Suppressor macrophage treated with lipopolysaccharide for 4 hours (primary cell): ENCODE data around the gene GPHA2.
"Not testable (repeated sequence)": the region's sequence is repeated elsewhere in the genome, so short reads cannot be mapped to it uniquely, and the experiment has no call there.

Experiments used
- DNase-seq: peaks from one replicate; pipeline ENCODE4 v3.0.0-alpha.2; 2020

Gene GPHA2

GRCh38 chr11:64935359-64936081 is at the start of gene GPHA2:
TSS of gene GPHA2 (minus strand) at chr11:64935893. CDS start at chr11:64935460, 433 bp downstream.
- no peak for DNase-seq

GRCh38 chr11:64983339-64983738 is 47.6 kb upstream of the GPHA2 start:
- DNase-seq, result not testable (repeated sequence)

DNA sequence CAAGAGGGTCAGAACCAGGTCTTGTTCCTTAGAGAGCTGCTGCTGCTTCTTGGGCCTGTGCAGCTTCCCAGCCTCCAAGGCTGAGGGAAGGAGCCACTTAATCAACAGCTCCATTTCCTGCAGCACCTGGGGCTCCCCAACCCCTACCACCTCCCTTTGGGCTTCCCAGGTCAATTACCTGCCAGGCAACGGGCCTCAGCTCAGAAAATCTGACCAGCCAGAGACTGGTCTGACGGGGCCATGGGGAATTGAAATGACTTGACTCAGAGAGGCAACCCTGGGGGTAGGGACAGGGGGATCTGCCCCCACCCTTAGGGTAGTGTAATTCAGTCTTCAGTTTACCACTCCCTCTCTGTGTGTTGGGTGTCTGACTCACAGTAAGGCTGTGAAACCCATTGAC is 41.0 kb upstream of the GPHA2 start:
- DNase-seq, result no peak

DNA sequence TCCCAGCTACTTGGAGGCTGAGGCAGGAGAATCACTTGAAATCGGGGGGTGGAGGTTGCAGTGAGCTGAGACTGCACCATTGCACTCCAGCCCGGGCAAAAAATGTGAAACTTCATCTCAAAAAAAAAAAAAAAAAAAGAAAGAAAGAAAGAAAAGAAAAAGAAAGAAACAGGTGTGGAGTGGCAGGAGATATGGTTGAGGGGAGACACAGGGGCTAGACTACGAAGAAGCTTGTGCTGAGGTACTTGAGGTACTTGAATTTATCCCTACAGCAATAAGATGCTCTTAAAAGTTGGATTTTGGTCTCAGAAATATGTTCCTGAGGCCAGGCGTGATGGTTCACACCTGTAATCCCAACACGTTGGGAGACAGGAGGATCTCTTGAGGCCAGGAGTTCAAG is 38.4 kb upstream of the GPHA2 start:
- DNase-seq, result no peak

DNA sequence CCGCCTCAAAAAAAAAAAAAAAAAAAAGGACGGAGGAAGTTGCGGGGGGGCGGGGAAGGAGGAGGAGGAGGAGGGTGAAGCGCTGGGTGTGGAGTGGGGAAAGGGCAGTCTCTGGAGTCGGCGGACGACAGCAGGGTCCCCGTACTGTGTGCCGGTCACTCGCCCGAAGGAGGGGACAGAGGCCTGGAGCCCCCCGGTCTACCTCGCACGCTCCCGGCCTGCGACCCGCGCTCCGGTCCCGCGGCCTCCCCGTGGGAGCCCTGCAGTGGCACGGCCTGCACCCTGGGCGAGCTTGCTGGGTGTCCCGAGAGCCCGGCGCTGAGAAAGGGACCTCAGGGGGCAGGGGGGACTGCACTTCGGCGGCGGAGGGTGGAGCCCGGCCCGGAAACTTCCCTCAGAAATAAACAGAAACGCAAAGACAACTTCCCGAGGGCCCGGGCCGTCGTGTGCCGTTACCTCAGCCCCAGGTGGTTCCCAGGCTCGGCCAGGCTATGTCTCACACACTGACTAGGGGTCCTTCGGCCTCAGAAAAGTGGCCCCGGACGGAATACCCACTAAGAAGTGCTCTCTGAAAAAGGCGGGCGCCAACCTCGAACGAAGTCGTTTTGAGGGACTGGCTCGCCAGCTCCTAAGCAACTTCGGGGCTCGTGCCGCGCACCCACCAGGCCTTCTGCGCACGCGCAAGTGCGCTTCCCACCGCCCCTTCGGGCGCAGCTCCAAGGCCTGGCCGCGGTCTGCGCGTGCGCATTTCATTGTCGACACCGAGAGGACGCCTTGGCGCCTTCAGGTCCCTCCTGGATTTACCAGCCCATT is 35.9 kb upstream of the GPHA2 start, which contains the start of gene MAJIN:
MAJIN (minus strand) TSS at position 688 of the 813 bp plus-strand sequence. CDS start 12,703 bp downstream, outside the sequence.
- DNase-seq, result peak; percentile 91

DNA sequence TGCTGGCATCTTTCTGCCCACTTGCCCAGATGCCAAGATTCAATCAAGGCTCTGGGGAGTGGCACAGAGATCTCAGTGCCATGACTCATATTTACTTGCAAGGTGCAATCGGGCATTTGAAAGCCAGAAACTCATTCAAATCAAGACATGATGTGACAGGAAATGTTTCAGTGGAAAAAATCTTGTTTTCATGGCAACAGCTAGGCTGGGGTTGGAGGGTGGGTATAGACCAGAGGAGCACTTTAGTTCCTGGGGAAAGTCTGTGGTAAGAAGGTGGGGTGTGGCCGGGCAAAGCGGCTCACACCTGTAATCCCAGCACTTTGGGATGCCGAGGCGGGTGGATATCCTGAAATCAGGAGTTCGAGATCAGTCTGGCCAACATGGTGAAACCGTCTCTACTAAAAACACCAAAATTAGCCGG is 35.0 kb upstream of the GPHA2 start:
- DNase-seq, result no peak

GRCh38 chr11:64969209-64969608 is 33.5 kb upstream of the GPHA2 start:
- no peak for DNase-seq

DNA sequence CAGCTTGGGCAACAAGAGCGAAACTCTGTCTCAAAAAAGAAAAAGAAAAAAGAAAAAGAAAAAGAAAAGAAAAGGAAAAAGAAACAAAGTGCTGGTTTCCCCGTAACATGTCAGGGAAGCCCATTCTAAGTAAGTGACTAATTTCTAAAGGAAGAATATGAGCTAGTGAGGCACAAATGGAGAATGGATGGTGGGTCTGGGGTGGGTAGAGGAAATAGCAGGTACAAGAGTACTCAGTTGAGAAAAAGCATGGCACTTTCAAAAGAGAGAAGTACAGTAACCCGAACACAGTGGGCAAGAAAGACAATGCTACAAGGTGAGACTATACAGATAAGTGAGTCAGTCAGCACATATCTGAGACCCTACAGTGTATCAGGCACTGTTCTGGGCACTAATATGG is 31.7 kb upstream of the GPHA2 start:
- no peak for DNase-seq

DNA sequence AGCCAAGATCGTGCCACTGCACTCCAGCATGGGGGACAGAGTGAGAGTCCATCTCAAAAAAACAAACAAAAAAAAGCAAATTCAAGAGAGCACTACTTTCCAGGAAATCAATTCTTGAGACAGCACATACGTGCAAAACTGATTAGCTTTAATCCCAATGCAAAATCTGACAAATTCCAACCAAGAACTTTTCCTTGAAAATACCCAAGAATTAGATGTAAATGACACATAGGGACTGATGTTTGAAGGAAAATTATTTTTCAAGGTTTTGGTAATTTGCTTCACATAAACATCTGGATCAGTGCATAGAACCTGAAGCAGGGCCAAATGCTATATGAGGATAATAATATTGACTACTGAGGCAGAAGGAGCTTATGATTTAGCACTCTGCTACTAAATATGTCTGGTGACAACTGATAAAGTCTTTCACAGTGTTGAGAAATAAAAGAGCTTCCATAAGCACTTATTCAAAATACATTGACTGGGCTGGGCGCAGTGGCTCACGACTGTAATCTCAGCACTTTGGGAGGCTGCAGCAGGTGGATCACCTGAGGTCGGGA is 27.5 kb upstream of the GPHA2 start:
- DNase-seq, result no peak

DNA sequence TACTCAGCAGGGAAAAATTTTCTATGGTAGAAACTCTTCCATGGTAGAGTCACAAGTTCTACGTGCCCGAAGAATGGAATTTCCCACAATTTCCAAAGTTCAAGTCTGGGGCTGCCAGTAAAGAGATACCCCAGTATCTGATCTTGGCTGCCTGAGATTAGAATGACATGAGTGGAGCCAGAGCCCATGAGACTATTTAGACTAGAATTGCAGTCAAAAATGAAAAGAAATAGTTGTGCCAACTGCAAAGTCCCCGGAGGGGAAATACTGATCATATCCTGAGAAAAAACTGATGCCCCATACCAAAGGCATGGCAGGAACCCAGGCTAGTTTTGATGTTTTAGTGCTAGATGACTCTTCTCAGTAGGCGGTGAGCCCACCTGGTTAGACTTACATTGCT is 25.0 kb upstream of the GPHA2 start:
- DNase-seq, result no peak

- DNase-seq, result no peak
These were observed 23.8 kb upstream of the GPHA2 start for GRCh38 chr11:64959498-64959897.

DNA sequence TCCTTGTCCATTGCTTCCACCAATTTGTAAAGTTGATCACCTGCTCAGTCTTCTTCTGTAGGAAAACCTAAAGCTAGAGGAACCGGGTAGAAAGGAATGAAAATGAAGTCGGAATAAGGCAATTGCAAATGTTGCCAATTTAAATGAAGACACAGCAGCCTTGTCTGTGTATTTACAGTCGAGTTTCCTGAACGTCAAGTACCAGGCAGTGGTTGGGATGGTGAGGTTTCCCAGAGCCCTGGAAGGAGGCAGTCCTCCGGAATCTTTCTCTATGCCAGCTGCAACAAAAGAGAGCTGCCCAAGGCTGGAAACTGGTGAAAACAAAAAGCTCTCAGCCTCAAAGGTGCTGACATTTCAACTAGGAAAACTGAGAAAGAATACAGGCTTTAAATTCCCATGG is 18.5 kb upstream of the GPHA2 start:
- DNase-seq, result no peak

- DNase-seq, result no peak
These were observed 15.8 kb upstream of the GPHA2 start for GRCh38 chr11:64951529-64951928.

DNA sequence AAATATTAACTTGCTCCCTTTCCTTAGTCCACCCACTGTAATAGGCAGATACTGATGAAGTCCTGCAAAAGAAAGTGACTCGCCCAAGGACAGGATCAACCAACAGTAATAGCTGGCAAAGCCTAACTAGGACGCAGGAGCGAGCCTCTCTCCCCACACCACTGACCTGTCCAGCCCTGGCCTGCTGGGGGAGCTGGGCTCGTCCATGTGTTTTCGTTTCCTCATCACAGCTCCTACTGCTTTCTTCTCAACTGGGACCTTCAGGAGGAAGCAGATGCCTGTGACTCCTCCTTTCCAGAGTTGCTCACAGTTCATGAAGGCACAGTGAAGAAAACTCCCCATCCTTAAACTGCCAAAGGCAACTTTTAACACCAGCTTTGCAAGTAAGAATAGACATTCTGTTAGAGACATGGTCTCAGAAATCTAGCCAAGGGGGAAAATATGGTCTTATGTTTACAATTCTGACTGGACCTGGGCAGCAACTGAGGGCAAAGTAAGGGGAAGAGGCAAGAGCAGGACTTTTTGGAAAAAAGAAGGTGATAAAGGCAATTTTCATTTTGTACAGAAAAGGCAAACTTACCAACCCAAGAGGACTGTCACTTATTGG is 11.6 kb upstream of the GPHA2 start:
- peak; percentile 32 for DNase-seq

- no peak for DNase-seq
These were observed 846 bp upstream of the GPHA2 start for GRCh38 chr11:64936539-64936938.

GRCh38 chr11:64934682-64935358 is 873 bp downstream of the GPHA2 start:
- DNase-seq, result no peak

- no peak for DNase-seq
These were observed 1.6 kb downstream of the GPHA2 start for GRCh38 chr11:64933935-64934681.

GRCh38 chr11:64933213-64933934 is 2.3 kb downstream of the GPHA2 start:
- no peak for DNase-seq

- no peak for DNase-seq
These were observed 3.4 kb downstream of the GPHA2 start for GRCh38 chr11:64932324-64932723.

DNA sequence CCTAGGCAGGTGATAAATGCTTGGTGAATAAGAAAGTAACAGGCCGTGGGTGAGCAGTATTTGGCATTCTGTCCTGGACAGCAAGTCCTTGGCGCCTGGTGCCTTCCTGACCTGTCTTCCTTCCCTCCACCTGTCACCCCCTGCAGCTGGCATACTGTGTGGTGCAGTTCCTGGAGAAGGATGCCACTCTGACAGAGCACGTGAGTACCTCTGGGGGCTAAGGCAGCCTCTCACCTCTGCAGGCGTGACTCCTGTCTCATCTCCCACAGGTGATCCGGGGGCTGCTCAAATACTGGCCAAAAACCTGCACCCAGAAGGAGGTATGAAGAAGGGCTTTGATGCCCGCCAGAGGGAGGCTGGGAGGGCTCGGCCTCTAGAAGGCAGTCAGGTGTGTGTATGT is 4.4 kb downstream of the GPHA2 start:
- no peak for DNase-seq

DNA sequence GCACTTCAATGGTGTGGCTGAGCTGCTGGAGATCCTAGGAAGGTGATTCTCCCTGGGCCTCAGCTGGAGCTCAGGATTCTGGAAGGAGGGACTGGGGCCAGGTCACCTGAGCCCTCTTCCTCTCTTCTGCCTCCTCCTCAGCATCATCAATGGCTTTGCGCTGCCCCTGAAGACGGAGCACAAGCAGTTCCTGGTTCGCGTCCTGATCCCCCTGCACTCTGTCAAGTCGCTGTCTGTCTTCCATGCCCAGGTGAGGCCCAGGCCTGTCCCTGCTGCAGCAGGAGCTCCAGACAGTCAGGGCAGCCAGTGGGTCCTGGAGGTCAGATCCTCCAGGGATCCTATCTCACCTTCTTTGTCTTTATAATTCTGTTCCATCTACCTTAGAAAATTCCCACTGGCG is 5.4 kb downstream of the GPHA2 start:
- DNase-seq, result no peak
